ENCODE measurements around the gene AIG1. TPM values are rescaled to one million over a fixed set of nuclear protein-coding genes. Genes with fewer than 3 reads are reported as not detected.

AIG1 gene
- total RNA-seq, 1 donor from 2014 or later = 17.5 TPM

DNA sequence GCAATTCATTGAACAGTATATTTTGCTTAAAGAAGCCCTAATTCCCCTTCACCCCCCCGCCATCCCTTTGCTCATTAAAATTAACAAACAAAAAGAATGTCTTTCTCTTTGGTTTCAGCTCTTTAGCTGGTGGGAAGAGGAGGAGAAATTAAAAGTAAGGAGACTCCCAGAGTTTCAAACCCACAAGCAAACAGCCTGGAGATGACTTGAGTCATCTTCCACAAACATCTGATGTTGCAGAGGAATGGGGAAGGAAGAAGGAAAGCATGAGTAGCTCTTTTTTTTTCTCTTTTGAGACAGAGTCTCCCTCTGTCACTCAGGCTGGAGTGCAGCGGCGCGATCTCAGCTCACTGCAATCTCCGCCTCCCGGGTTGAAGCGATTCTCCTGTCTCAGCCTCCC lies 200.2 kb downstream of the AIG1 start:
- H3K9me3 Mint-ChIP-seq (ENCODE audit: unreplicated experiment) = no peaks in the 10 kb centered on the region
- H3K4me1 Mint-ChIP-seq (ENCODE audit: unreplicated experiment) = peaks cover 14% of the 10 kb centered on the region
- H3K4me3 Mint-ChIP-seq (ENCODE audit: unreplicated experiment) = no peak overlapping the region
- H3K27me3 Mint-ChIP-seq (ENCODE audit: unreplicated experiment) = no peaks in the 10 kb centered on the region
- DNase-seq (ENCODE audit: low spot score) = no peak
- no peaks in the 10 kb centered on the region for H3K36me3 Mint-ChIP-seq (ENCODE audit: low read depth, unreplicated experiment)
- H3K27ac Mint-ChIP-seq (ENCODE audit: unreplicated experiment) = no peak overlapping the region
- TF ChIP-seq, protein P1, sequence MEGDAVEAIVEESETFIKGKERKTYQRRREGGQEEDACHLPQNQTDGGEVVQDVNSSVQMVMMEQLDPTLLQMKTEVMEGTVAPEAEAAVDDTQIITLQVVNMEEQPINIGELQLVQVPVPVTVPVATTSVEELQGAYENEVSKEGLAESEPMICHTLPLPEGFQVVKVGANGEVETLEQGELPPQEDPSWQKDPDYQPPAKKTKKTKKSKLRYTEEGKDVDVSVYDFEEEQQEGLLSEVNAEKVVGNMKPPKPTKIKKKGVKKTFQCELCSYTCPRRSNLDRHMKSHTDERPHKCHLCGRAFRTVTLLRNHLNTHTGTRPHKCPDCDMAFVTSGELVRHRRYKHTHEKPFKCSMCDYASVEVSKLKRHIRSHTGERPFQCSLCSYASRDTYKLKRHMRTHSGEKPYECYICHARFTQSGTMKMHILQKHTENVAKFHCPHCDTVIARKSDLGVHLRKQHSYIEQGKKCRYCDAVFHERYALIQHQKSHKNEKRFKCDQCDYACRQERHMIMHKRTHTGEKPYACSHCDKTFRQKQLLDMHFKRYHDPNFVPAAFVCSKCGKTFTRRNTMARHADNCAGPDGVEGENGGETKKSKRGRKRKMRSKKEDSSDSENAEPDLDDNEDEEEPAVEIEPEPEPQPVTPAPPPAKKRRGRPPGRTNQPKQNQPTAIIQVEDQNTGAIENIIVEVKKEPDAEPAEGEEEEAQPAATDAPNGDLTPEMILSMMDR (IDR thresholded peaks at IDR 0.05; ENCODE audit: unreplicated experiment) = no peak

DNA sequence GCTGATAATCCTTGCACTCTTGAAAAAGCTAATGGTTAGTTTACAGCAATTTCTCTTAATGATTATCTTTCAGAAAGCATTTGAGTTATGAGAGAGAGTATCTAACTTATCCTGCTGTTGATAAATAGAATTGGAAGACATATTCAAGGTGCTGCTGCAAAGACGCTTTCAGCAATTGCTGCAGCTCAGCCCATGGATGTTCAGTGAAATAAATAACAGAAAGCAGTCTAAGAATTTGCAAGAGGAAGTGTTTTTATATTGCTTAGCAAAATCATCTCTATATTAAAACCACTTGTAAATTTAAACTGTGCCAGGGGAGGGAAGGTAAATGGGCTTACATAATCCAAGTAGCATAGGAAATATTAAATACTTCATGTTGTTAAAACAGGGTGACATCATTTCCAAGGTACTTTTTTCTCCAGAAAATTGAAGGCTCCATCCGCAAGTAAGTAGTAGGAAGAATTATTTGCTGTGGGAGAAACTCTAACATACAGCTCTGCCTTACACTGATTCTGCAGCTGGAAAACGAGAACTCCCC lies 201.3 kb downstream of the AIG1 start:
- no peak for DNase-seq (ENCODE audit: low spot score)
- Mint-ChIP-seq H3K36me3 (ENCODE audit: low read depth, unreplicated experiment) (no peaks in the 10 kb centered on the region), H3K27me3 (ENCODE audit: unreplicated experiment) (no peaks in the 10 kb centered on the region), H3K9me3 (ENCODE audit: unreplicated experiment) (no peaks in the 10 kb centered on the region), H3K4me1 (ENCODE audit: unreplicated experiment) (peaks cover 14% of the 10 kb centered on the region), H3K27ac (ENCODE audit: unreplicated experiment) (no peak overlapping the region), H3K4me3 (ENCODE audit: unreplicated experiment) (no peak overlapping the region)
- TF ChIP-seq, protein P1 (IDR thresholded peaks at IDR 0.05; ENCODE audit: unreplicated experiment) = no peak

GRCh38 chr6:143262859-143263258 lies 202.2 kb downstream of the AIG1 start:
- no peak overlapping the region for H3K27ac Mint-ChIP-seq (ENCODE audit: unreplicated experiment)
- H3K27me3 Mint-ChIP-seq (ENCODE audit: unreplicated experiment) = no peaks in the 10 kb centered on the region
- H3K4me1 Mint-ChIP-seq (ENCODE audit: unreplicated experiment) = peaks cover 14% of the 10 kb centered on the region
- no peaks in the 10 kb centered on the region for H3K36me3 Mint-ChIP-seq (ENCODE audit: low read depth, unreplicated experiment)
- TF ChIP-seq, protein P1 (IDR thresholded peaks at IDR 0.05; ENCODE audit: unreplicated experiment) = no peak
- no peaks in the 10 kb centered on the region for H3K9me3 Mint-ChIP-seq (ENCODE audit: unreplicated experiment)
- no peak overlapping the region for H3K4me3 Mint-ChIP-seq (ENCODE audit: unreplicated experiment)
- DNase-seq (ENCODE audit: low spot score) = no peak

DNA sequence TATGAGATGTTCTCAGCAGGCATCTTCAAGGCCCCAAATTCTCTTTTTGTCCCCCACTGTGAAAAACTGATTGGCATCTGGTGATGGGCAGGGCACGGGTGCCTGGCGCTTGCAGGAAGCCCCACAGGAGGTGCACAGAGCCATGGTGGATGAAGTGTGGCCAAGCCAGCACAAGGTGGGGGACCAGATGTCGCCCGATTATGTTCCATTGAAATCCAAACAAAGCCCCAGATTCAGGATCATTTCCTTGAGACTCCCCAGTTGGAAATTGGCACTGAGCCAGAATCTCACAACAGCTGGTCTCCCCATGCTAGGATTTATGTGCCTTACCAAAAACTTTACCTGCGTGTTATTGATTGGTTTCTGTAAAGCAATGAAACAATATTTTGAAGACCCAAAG lies 203.7 kb downstream of the AIG1 start:
- Mint-ChIP-seq H3K36me3 (ENCODE audit: low read depth, unreplicated experiment) (no peaks in the 10 kb centered on the region), H3K9me3 (ENCODE audit: unreplicated experiment) (no peaks in the 10 kb centered on the region), H3K4me1 (ENCODE audit: unreplicated experiment) (peaks cover 14% of the 10 kb centered on the region), H3K27ac (ENCODE audit: unreplicated experiment) (no peak overlapping the region), H3K4me3 (ENCODE audit: unreplicated experiment) (no peak overlapping the region), H3K27me3 (ENCODE audit: unreplicated experiment) (no peaks in the 10 kb centered on the region)
- TF ChIP-seq, protein P1 (IDR thresholded peaks at IDR 0.05; ENCODE audit: unreplicated experiment) = no peak
- no peak for DNase-seq (ENCODE audit: low spot score)

DNA sequence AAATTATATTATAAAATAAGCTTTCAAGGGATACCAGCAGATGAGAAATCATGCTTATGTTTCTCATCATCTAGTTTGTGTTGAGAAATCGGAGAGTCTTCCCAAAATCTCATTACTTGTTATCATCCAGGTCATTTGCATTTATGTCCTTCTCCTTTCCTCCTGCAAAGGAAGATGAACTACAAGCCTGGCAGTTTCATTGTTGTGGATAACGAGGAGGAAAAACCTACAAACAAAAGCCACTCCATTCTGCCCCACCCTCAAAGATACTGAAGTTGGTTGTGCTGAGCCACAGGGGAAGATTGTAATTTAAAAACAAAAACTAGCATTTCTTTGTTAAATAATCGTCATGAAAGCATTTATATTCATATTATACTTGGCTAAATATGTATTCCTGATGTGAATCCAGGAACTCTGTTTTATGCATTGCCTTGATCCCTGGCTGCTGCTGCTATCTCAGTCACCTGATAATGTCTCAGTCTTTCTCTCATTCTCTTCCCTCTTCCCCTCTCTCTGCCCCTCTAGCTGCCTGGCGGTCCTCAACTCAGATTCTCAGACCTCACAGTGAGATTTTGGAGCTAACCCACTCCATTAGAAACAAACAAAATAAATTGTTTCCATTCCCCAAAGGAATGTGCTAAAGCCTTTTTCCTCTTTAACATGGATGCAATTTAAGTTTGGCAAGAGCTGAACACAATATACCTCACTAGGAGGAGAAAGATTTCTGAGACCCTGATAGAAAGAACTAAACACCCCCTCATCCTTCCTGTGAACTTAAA lies 204.5 kb downstream of the AIG1 start:
- TF ChIP-seq, protein P1 (IDR thresholded peaks at IDR 0.05; ENCODE audit: unreplicated experiment) = no peak
- Mint-ChIP-seq H3K4me3 (ENCODE audit: unreplicated experiment) (no peak overlapping the region), H3K9me3 (ENCODE audit: unreplicated experiment) (no peaks in the 10 kb centered on the region), H3K27ac (ENCODE audit: unreplicated experiment) (no peak overlapping the region), H3K36me3 (ENCODE audit: low read depth, unreplicated experiment) (no peaks in the 10 kb centered on the region), H3K27me3 (ENCODE audit: unreplicated experiment) (no peaks in the 10 kb centered on the region), H3K4me1 (ENCODE audit: unreplicated experiment) (peaks cover 14% of the 10 kb centered on the region)
- DNase-seq (ENCODE audit: low spot score) = no peak

Data from endothelial cell (in vitro differentiated cells).